GM12892 (cell line): ENCODE data around the gene PLPP2.

Experiments used
- POLR2A ChIP-seq: IDR thresholded peaks from 2 replicates; pipeline ENCODE4 v1.6.1; 2011; ENCODE audit warnings: low read depth, low read length, control low read depth
- POLR2AphosphoS5 ChIP-seq: IDR thresholded peaks from 2 replicates; pipeline ENCODE4 v1.6.1; 2011; ENCODE audit warnings: low read depth, low read length, control low read depth
- TAF1 ChIP-seq: IDR thresholded peaks from 2 replicates; pipeline ENCODE4 v1.6.1; 2011; ENCODE audit warnings: low read depth, mild to moderate bottlenecking, control low read depth, low read length, borderline replicate concordance

DNA sequence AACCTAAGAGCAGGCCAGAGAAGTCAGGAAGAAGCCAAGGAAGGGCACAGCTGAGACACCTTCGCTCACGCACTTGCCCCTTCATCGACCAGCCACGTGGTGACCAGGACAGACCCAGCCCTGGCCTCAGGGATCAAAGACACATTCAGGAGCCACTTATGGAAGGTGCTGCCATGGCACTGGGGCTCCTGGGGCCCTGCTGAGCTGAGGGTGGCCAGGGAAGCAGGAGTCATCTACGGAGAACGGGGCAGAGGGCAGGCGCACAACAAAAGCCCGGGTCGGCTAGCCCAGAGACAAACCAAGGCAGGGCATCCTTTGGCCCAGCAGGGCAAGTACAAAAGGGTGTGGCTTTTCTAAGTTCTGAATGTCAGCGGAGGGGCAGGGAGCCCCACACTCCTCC, 2.3 kb downstream of the PLPP2 start:
- TF ChIP-seq POLR2A (no peak), POLR2AphosphoS5 (no peak), TAF1 (no peak)
